Stimulated activated naive B cell treated with anti-CD40 and anti-IgM and Interleukin-4, amounts not matched to agents 10 μg/mL and 1 μg/mL and 100 μg/mL, for 72 hours (primary cell): ENCODE measurements around the gene EIF2B2.
A peak's percentile ranks its signal among the peaks of the same experiment; 100 is the strongest.

Experiments used
- ATAC-seq, 2 donors: fragments of 150-1000 bp; cut with Tn5 transposase; replicated peaks; 2 replicates each; pipeline ENCODE4 v1.10.0; 2021; ENCODE audit warnings: moderate library complexity in 1 of 2
- DNase-seq: peaks from one replicate; pipeline ENCODE4 v3.0.0; 2021
- H3K27ac Mint-ChIP-seq: one replicate; pipeline ENCODE4 v1.8.0; 2022; ENCODE audit warnings: mild to moderate bottlenecking, mixed read lengths
- H3K27me3 Mint-ChIP-seq, 2 donors: one replicate each; pipeline ENCODE4 v1.8.0; 2022; ENCODE audit warnings: mixed read lengths in 2 of 2
- H3K36me3 Mint-ChIP-seq, 2 donors: one replicate each; pipeline ENCODE4 v1.8.0; 2022; ENCODE audit warnings: mixed read lengths in 2 of 2, mild to moderate bottlenecking in 1 of 2
- H3K4me1 Mint-ChIP-seq, 2 donors: one replicate each; pipeline ENCODE4 v1.8.0; 2022; ENCODE audit warnings: mixed read lengths in 2 of 2, mild to moderate bottlenecking in 1 of 2
- H3K4me3 Mint-ChIP-seq, 2 donors: one replicate each; pipeline ENCODE4 v1.8.0; 2022; ENCODE audit warnings: mild to moderate bottlenecking in 2 of 2, mixed read lengths in 2 of 2, moderate library complexity in 1 of 2
- H3K9me3 Mint-ChIP-seq, 2 donors: one replicate each; pipeline ENCODE4 v1.8.0; 2022; ENCODE audit warnings: mixed read lengths in 2 of 2, mild to moderate bottlenecking in 1 of 2

Gene EIF2B2

DNA sequence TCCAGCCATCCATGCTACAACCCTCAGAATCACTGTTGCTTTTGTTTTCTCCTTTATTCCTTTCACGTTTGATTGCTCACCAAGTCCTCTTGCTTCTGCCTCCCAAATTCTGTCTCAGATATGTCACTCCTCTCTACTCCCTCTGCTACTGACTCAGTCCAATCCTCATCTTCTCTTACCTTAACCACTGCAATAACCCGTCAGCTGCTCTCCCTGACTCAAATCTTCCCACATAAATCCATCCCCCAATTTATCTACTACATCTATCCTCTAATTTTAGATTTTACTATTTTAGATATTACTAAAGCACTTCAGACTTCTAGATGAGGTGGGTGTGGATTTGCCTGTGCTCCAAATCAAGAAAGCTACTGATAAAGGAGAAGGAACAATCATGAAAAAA, 23.2 kb downstream of the EIF2B2 start:
- H3K9me3 Mint-ChIP-seq = no peaks in the 10 kb centered on the region
- no peaks in the 10 kb centered on the region for H3K27me3 Mint-ChIP-seq
- no peak overlapping the region for H3K27ac Mint-ChIP-seq
- ATAC-seq = no peak
- H3K36me3 Mint-ChIP-seq = peaks cover 7 to 33% of the 10 kb centered on the region in 2 donors
- H3K4me3 Mint-ChIP-seq = no peak overlapping the region
- no peak for DNase-seq
- H3K4me1 Mint-ChIP-seq = peaks cover 0 to 2% of the 10 kb centered on the region in 2 donors

GRCh38 chr14:75030147-75030546, 27.4 kb downstream of the EIF2B2 start:
- no peak for DNase-seq
- no peak overlapping the region for H3K27ac Mint-ChIP-seq
- peaks cover 14 to 29% of the 10 kb centered on the region in 2 donors for H3K36me3 Mint-ChIP-seq
- ATAC-seq = no peak
- H3K4me3 Mint-ChIP-seq = no peak overlapping the region
- no peaks in the 10 kb centered on the region for H3K9me3 Mint-ChIP-seq
- H3K4me1 Mint-ChIP-seq = no peaks in the 10 kb centered on the region
- no peaks in the 10 kb centered on the region for H3K27me3 Mint-ChIP-seq

- peaks cover 0 to 1% of the 10 kb centered on the region in 2 donors for H3K4me1 Mint-ChIP-seq
- no peak overlapping the region for H3K27ac Mint-ChIP-seq
- H3K4me3 Mint-ChIP-seq = no peak overlapping the region
- no peak for ATAC-seq
- DNase-seq = no peak
- H3K27me3 Mint-ChIP-seq = no peaks in the 10 kb centered on the region
- H3K36me3 Mint-ChIP-seq = peaks cover 22 to 40% of the 10 kb centered on the region in 2 donors
- H3K9me3 Mint-ChIP-seq = no peaks in the 10 kb centered on the region
Observed at GRCh38 chr14:75032939-75033338, 30.2 kb downstream of the EIF2B2 start.

DNA sequence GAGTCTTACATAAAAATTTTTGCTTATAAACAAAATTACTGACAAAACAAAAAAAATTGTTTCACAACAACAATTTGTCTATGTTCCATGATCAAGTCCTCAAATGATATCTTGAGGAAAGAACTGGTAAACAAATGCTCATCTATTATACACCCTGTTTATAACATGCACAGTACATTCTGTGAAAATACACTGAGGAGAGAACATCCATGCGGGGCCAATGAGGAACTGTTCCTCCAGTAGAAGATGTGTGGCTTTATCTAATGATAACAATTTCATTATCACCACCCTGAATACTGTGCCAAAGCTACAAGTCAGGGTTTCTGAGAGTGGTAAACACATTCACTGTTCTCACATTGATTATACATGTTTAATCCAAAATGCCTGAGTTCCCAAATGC, 37.8 kb downstream of the EIF2B2 start:
- peaks cover 3 to 6% of the 10 kb centered on the region in 2 donors for H3K4me1 Mint-ChIP-seq
- no peak overlapping the region for H3K4me3 Mint-ChIP-seq
- H3K36me3 Mint-ChIP-seq = peaks cover 18 to 37% of the 10 kb centered on the region in 2 donors
- DNase-seq = no peak
- no peak overlapping the region for H3K27ac Mint-ChIP-seq
- no peak for ATAC-seq
- no peaks in the 10 kb centered on the region for H3K9me3 Mint-ChIP-seq
- H3K27me3 Mint-ChIP-seq = no peaks in the 10 kb centered on the region

GRCh38 chr14:75040959-75041358, 38.2 kb downstream of the EIF2B2 start:
- Mint-ChIP-seq H3K27ac (peak overlapping the region; percentile 51), H3K4me1 (peaks cover 6 to 10% of the 10 kb centered on the region in 2 donors), H3K36me3 (peaks cover 16 to 37% of the 10 kb centered on the region in 2 donors)

GRCh38 chr14:75041613-75042012, 38.9 kb downstream of the EIF2B2 start:
- no peaks in the 10 kb centered on the region for H3K27me3 Mint-ChIP-seq
- peaks cover 9 to 11% of the 10 kb centered on the region in 2 donors for H3K4me1 Mint-ChIP-seq
- no peak overlapping the region for H3K4me3 Mint-ChIP-seq
- peaks cover 14 to 38% of the 10 kb centered on the region in 2 donors for H3K36me3 Mint-ChIP-seq
- H3K9me3 Mint-ChIP-seq = no peaks in the 10 kb centered on the region
- no peak overlapping the region for H3K27ac Mint-ChIP-seq
- no peak for ATAC-seq
- DNase-seq = no peak

More at GRCh38 chr14:75040959-75041358, 38.2 kb downstream of the EIF2B2 start:
- no peak for ATAC-seq
- no peak for DNase-seq
- no peaks in the 10 kb centered on the region for H3K27me3 Mint-ChIP-seq
- no peak overlapping the region for H3K4me3 Mint-ChIP-seq
- no peaks in the 10 kb centered on the region for H3K9me3 Mint-ChIP-seq

- no peak overlapping the region for H3K27ac Mint-ChIP-seq
- no peaks in the 10 kb centered on the region for H3K27me3 Mint-ChIP-seq
Observed at GRCh38 chr14:75042035-75042434, 39.3 kb downstream of the EIF2B2 start.

GRCh38 chr14:75044322-75044721, 41.6 kb downstream of the EIF2B2 start:
- no peak overlapping the region for H3K27ac Mint-ChIP-seq
- no peak overlapping the region for H3K4me3 Mint-ChIP-seq
- DNase-seq (no peak), ATAC-seq (no peak)
- H3K27me3 Mint-ChIP-seq = no peaks in the 10 kb centered on the region
- H3K9me3 Mint-ChIP-seq = no peaks in the 10 kb centered on the region
- H3K36me3 Mint-ChIP-seq = peaks cover 10 to 33% of the 10 kb centered on the region in 2 donors
- peaks cover 9 to 16% of the 10 kb centered on the region in 2 donors for H3K4me1 Mint-ChIP-seq

More at GRCh38 chr14:75042035-75042434, 39.3 kb downstream of the EIF2B2 start:
- peaks cover 7 to 11% of the 10 kb centered on the region in 2 donors for H3K4me1 Mint-ChIP-seq
- no peak for DNase-seq
- H3K9me3 Mint-ChIP-seq = no peaks in the 10 kb centered on the region
- peaks cover 9 to 34% of the 10 kb centered on the region in 2 donors for H3K36me3 Mint-ChIP-seq
- no peak for ATAC-seq
- no peak overlapping the region for H3K4me3 Mint-ChIP-seq

DNA sequence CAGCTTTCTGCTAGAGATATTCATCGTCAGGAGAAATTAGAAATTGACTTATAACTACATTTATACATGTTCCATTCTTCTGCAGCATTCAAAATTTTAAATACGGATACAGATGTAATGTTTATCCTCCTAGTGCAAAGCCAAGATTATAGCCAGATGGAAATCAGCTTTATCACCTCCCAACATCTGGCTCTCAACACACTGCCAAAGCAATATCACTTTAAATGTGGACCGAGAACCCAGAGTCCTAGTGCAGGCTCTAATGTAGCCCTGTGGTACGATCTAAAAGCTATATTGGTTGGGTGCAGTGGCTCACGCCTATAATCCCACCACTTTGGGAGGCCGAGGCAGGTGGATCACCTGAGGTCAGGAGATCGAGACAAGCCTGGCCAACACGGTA, 42.0 kb downstream of the EIF2B2 start:
- Mint-ChIP-seq H3K36me3 (peaks cover 11 to 35% of the 10 kb centered on the region in 2 donors), H3K9me3 (no peaks in the 10 kb centered on the region), H3K27me3 (no peaks in the 10 kb centered on the region), H3K4me3 (no peak overlapping the region), H3K4me1 (peaks cover 10 to 16% of the 10 kb centered on the region in 2 donors), H3K27ac (no peak overlapping the region)
- ATAC-seq = no peak
- DNase-seq = no peak

- H3K36me3 Mint-ChIP-seq = peaks cover 8 to 29% of the 10 kb centered on the region in 2 donors
- DNase-seq (no peak), ATAC-seq (no peak)
- no peaks in the 10 kb centered on the region for H3K27me3 Mint-ChIP-seq
- H3K4me3 Mint-ChIP-seq = no peak overlapping the region
- H3K4me1 Mint-ChIP-seq = peaks cover 14 to 29% of the 10 kb centered on the region in 2 donors
- no peak overlapping the region for H3K27ac Mint-ChIP-seq
- no peaks in the 10 kb centered on the region for H3K9me3 Mint-ChIP-seq
Observed at GRCh38 chr14:75046275-75046674, 43.6 kb downstream of the EIF2B2 start.

GRCh38 chr14:75046899-75047298, 44.2 kb downstream of the EIF2B2 start:
- no peaks in the 10 kb centered on the region for H3K27me3 Mint-ChIP-seq
- H3K9me3 Mint-ChIP-seq = no peaks in the 10 kb centered on the region
- peaks cover 7 to 30% of the 10 kb centered on the region in 2 donors for H3K36me3 Mint-ChIP-seq
- H3K4me1 Mint-ChIP-seq = peaks cover 18 to 32% of the 10 kb centered on the region in 2 donors
- no peak for DNase-seq
- H3K27ac Mint-ChIP-seq = no peak overlapping the region
- no peak overlapping the region for H3K4me3 Mint-ChIP-seq
- ATAC-seq = no peak

GRCh38 chr14:75047506-75047905, 44.8 kb downstream of the EIF2B2 start:
- no peaks in the 10 kb centered on the region for H3K9me3 Mint-ChIP-seq
- peaks cover 18 to 32% of the 10 kb centered on the region in 2 donors for H3K4me1 Mint-ChIP-seq
- H3K27ac Mint-ChIP-seq = no peak overlapping the region
- DNase-seq = no peak
- H3K27me3 Mint-ChIP-seq = no peaks in the 10 kb centered on the region
- no peak overlapping the region for H3K4me3 Mint-ChIP-seq
- ATAC-seq = no peak
- H3K36me3 Mint-ChIP-seq = peaks cover 7 to 30% of the 10 kb centered on the region in 2 donors

DNA sequence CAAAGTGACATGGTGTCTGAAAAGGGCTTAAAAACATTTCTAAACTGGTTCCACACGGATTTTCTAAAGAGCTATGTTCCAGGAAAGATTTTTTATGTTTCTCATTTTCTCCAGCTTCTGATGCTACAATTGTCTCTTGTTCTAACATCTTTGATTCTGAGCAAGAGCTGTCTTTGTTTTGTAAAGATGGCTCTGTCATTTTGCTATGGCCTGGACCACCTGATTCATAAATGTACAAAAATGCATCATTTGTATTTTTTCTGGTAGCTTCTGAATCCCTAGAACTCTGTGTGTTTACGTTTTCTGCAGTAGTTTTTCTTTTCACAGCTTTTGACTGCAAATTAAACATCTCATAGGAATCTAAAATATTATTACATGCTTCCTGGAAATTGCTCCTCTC, 45.4 kb downstream of the EIF2B2 start:
- no peaks in the 10 kb centered on the region for H3K9me3 Mint-ChIP-seq
- no peak for ATAC-seq
- DNase-seq = no peak
- H3K27ac Mint-ChIP-seq = no peak overlapping the region
- H3K4me1 Mint-ChIP-seq = peaks cover 18 to 32% of the 10 kb centered on the region in 2 donors
- H3K36me3 Mint-ChIP-seq = peaks cover 6 to 30% of the 10 kb centered on the region in 2 donors
- H3K27me3 Mint-ChIP-seq = no peaks in the 10 kb centered on the region
- H3K4me3 Mint-ChIP-seq = no peak overlapping the region

GRCh38 chr14:75049136-75049535, 46.4 kb downstream of the EIF2B2 start:
- peaks cover 6 to 34% of the 10 kb centered on the region in 2 donors for H3K36me3 Mint-ChIP-seq
- H3K27me3 Mint-ChIP-seq = no peaks in the 10 kb centered on the region
- DNase-seq = no peak
- H3K4me3 Mint-ChIP-seq = no peak overlapping the region
- H3K4me1 Mint-ChIP-seq = peaks cover 18 to 32% of the 10 kb centered on the region in 2 donors
- no peak for ATAC-seq
- H3K9me3 Mint-ChIP-seq = no peaks in the 10 kb centered on the region
- H3K27ac Mint-ChIP-seq = no peak overlapping the region

DNA sequence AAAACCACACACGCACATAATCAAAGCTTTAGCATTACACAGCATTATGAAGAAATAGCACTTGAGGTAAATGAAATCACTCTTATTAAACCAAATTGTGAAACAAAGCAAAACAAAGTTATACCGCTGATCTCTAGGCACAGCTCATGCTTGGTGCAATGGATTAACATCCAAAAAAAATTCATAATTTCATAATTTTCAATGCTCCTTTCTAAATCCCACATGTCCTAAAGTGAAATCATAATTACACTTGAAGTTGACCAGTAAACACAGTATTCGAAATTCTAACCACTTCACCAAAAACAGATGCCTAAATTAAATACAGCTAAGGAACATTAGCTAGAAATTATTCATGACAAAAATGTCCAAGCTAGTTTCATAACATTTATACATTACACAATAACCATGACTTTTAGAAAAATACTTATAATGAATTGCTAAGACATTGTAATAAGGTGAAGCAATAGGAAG, 47.0 kb downstream of the EIF2B2 start:
- no peaks in the 10 kb centered on the region for H3K27me3 Mint-ChIP-seq
- peak overlapping the region; percentile 26 for H3K27ac Mint-ChIP-seq
- ATAC-seq = no peak

More for the DNA sequence above, 47.0 kb downstream of the EIF2B2 start:
- Mint-ChIP-seq H3K4me1 (peaks cover 16 to 31% of the 10 kb centered on the region in 2 donors), H3K4me3 (peak overlapping the region; percentile 40 to 94), H3K9me3 (no peaks in the 10 kb centered on the region), H3K36me3 (peaks cover 9 to 39% of the 10 kb centered on the region in 2 donors)
- DNase-seq = no peak
